OCI-LY3 (cell line): ENCODE data around the gene GSG1L.

Experiments used
- EZH2phosphoT487 ChIP-seq: fragments of 200-600 bp; shearing (Covaris generic); IDR thresholded peaks from 2 replicates; pipeline ENCODE4 v1.6.1; 2018; ENCODE audit warnings: antibody characterized with exemption, mixed run types, low read depth
- TF ChIP-seq, protein P1 (sequence below): fragments of 200-600, 300-600 bp; sonication (generic); IDR thresholded peaks from 2 replicates; pipeline ENCODE4 v1.5.1; 2014; ENCODE audit warnings: antibody characterized with exemption, low read length, low read depth

DNA sequence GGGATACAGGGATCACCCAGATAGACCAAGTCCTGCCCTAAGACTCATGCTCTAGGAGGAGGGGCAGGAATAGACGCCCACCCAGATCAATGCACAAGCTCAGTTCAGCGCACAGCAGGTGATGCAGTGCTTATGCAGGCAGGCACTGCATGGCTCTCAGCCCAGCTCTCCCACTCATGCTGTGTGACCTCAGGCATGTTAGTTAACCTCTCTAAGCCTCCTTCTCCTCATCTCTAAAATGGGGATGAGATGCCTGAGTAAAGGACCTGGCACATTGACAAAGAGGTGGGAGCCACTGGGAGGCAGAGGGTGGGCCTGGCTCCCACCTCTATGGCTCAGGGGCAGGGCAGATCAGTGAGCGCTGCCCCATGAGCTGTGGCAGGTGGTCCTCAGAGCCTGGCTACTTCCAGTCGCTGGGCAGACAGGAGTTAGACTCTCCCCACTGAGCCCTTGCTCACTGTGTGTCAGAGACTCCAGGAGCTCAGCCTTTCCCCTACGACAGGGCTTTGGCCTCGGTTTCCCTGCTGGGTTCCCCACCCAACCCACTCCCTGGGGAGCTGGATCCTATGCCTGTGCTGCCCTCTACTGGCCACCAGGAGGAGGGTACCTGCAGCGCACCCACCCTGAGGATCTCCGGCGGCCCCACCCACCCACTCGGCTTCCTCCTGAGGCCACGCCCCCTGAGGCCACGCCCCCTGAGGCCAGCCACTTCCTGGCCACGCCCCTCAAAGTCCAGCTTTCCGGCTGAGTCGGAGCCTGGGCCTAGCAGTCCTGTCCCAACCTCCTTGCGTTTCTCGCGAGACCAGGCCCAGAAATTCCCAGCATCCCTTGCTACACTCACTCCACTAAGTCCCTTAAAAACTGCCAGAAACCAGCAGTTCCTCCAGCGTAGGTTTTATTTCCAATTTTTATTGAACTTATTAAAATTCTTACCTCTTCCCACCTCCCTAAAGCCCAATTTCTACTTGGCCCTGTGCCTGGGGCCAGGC lies 196.1 kb downstream of the GSG1L start:
- TF ChIP-seq, protein P1, sequence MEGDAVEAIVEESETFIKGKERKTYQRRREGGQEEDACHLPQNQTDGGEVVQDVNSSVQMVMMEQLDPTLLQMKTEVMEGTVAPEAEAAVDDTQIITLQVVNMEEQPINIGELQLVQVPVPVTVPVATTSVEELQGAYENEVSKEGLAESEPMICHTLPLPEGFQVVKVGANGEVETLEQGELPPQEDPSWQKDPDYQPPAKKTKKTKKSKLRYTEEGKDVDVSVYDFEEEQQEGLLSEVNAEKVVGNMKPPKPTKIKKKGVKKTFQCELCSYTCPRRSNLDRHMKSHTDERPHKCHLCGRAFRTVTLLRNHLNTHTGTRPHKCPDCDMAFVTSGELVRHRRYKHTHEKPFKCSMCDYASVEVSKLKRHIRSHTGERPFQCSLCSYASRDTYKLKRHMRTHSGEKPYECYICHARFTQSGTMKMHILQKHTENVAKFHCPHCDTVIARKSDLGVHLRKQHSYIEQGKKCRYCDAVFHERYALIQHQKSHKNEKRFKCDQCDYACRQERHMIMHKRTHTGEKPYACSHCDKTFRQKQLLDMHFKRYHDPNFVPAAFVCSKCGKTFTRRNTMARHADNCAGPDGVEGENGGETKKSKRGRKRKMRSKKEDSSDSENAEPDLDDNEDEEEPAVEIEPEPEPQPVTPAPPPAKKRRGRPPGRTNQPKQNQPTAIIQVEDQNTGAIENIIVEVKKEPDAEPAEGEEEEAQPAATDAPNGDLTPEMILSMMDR: peak; percentile 55
- TF ChIP-seq EZH2phosphoT487: no peak
